HG02884 (cell line): ENCODE measurements around the gene NAGS.
"Not testable (repeated sequence)": the region's sequence is repeated elsewhere in the genome, so short reads cannot be mapped to it uniquely, and the experiment has no call there.

ENCODE experiments used
- ATAC-seq: cut with Tn5 transposase; IDR thresholded peaks from one replicate; pipeline ENCODE4 v1.9.1; 2021; ENCODE audit warnings: mild to moderate bottlenecking, moderate library complexity; ENCODE audit not compliant: unreplicated experiment

The NAGS gene

GRCh38 chr17:44006272-44006597, 1.8 kb downstream of the NAGS start:
- no peak for ATAC-seq

DNA sequence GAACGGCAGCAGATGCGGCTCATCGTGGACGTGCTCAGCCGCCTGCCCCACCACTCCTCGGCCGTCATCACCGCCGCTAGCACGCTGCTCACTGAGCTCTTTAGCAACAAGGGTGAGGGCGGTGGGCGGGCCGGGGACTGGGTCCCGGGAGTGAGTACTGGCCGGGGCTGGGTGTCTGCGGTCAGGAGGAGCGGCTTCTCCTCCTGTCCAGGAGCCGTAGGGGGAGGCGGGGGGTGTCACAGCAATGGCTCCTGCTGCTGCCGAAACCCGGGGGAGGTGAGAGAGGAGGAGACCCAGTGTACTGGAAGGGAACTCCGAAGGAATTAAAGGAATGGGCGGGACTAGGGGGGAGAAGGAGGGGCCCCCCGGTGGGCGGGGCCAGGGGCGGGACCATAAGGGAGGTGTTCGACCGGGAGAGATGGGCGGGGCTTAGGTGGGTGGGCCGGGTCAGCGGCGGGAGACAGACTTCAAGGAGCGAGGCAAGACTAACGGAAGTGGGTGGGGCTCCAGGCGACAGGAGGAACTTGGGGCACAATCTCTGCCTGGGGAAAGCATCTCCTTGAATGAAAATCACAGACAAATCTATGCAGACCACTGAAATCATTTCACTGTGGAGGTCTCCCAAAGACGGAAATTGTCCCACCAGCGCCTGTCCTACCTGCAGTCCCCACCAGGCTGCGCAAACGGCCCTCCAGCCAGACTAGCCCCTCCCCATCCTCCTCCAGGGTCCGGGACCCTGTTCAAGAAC, 2.4 kb downstream of the NAGS start:
- ATAC-seq = no peak

GRCh38 chr17:44007346-44008204, 3.2 kb downstream of the NAGS start:
- ATAC-seq = no peak

DNA sequence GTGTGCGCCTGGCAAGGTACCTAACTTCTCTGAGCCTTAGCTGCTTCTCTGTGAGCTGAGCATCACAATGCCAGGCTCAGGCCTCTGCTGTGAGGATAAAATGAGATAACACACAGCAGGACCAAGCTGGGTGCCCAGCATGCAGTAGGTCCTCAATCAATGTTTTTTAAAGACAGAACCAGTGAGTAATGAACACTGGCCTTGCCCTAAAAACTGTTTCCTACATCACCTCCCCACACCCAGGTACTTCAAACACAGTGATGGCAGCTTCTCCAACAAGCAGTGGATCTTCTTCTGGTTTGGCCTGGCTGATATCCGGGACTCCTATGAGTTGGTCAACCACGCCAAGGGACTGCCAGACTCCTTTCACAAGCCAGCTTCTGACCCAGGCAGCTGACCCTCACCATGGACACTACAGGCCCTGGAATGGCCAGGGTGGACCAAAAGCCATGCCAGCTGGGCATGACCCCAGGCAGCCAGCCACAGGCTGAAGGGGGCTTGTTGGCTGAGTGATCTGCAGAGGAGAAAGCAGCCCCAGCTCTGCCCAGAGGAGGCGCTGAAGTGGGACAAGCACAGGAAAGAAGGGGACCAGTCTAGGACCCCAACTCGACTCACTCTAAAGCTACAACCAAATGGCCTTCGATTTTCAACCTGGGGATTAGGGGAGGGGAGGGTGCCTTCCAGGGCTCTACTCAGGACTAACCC, 3.9 kb downstream of the NAGS start:
- no peak for ATAC-seq

- ATAC-seq = no peak
These were observed 6.7 kb downstream of the NAGS start for GRCh38 chr17:44010966-44011647.

GRCh38 chr17:44011876-44012275, 7.5 kb downstream of the NAGS start:
- ATAC-seq = no peak

DNA sequence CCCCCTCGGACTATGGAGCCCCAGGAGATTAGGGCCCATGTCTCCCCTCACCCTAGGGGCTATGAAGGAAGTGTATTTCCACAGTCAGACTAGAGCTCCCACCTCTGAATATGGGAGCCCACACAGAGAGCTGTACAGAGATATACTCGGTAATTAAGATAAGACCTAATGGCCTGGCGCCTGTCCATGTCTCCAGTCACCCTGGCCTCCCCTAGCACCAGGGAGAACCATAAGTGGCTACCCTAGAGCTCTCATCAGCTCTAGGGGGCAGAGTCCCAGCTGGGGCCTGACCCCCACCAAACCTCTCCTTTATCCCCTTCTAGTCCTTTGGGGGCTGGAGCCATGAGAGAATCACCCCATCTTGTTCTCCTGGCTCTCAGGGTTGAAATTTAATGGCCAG, 8.0 kb downstream of the NAGS start:
- ATAC-seq = no peak

DNA sequence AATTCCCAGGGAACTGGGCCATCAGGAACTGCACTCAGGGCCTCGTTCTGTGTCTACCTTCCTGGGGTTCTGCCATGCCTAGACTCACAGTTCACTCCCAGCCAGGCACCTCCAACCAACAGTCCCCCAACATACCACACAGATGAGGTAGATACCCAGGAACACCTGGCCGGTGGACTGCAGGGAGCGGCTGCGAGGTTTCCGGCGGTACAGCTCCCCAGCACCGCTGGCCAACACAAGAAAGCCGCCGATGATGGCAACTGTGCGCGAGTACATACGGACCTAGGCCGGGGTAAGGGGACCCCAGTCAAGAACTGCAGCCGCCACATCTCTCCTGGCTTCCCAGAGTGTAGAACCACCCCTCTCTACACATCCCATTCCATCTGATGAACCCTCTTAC, 8.5 kb downstream of the NAGS start:
- ATAC-seq = no peak

- ATAC-seq = no peak
These were observed 9.7 kb downstream of the NAGS start for GRCh38 chr17:44014133-44014436.

GRCh38 chr17:44014437-44015172, 10.2 kb downstream of the NAGS start, which contains the start of gene TMEM101:
TMEM101 (minus strand) TSS chr17:44014963; CDS start chr17:44014952, 11 bp downstream.
- peak; percentile 72 for ATAC-seq

GRCh38 chr17:44021227-44021626, 16.8 kb downstream of the NAGS start:
- not testable (repeated sequence) for ATAC-seq

DNA sequence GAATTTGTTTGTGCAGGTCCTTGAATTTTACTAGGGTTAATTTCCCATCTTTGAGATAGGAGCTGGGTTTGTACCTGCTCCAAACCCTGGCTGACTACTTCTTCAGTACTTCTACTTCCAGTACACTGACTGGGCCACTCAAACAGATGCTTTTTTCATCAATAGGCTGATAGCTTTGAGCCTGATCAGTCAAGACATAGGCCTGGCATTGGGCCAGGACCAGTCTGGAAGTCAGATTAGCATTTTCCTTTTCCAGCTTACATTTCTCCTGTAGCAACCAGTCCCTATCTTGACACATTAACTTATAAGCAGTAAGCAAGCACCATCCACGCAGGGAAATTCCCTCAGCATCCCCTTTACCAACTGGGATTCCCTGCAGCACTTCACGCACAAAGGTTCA, 17.8 kb downstream of the NAGS start:
- ATAC-seq = no peak

DNA sequence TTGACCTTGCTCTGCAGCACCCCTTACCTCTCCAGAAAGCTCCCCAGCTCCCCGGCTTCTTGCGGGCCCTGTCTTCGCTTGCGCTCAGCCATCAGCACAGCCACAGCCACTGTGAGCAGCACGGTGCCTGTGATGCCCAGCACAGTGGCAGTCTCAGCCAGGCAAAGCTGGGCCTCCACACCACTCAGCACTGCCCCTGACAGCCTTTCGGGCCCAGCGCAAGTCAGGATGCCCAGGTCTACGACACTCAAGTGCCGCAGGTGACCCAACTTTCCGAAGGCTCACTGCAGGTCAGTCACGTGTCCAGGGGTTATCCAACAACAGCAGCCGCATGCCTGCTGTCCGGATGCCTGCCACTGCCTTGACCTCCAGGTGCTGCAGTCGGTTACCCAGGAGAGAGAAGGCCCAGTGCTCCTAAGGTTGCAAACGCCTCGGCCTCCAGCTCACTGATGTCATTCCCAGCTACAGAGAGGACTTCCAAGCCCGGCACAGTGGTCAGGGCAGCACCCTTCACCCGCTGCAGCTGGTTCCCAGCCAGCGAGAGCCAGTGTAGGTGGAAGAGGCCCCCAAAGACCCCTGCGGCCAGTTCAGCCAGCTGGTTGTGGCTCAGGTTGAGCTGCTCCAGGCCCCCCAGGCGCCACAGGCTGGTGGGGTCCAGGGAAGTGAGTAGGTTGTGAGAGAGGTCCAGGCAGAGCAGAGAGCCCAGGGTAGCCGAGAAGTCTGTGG, 19.3 kb downstream of the NAGS start:
- no peak for ATAC-seq

GRCh38 chr17:44024271-44024663, 19.8 kb downstream of the NAGS start:
- no peak for ATAC-seq

DNA sequence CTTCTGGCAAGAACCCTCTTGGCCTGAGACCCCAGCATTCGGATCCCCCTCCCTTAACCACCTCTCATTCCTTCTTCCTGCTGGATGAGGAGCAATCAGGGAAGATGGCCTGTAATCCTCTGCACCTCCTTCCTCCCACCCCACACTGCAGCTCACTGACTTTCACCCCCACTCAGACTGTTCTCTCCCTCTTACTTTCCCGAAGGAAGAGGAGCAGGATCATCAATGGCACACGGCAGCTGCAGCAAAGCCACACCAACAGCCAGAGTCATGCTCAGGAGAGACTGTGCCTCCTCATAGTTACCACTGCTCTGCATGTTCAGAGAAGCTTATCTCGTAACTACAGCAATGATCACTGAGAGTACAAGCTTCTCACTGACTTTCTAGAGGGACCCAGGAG, 20.4 kb downstream of the NAGS start:
- no peak for ATAC-seq

DNA sequence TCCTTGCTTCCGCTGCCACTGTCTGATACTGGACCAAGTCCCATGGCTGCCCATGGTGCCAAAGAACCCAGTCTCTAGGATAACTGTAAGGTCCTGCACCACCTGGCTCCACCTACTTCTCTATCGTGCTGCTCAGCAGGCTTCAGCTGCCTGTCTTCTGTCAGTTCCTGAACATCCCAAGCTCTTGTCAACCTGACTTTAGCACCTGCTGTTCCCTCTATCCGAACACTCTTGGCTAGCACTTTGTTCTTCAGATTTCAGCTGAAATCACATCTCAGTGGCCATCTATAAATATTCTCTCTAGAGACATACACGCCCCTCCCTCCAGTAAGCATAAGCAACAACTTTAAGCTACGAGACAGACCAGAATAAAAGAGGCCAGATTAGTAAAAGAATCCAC, 25.3 kb downstream of the NAGS start:
- ATAC-seq = no peak

DNA sequence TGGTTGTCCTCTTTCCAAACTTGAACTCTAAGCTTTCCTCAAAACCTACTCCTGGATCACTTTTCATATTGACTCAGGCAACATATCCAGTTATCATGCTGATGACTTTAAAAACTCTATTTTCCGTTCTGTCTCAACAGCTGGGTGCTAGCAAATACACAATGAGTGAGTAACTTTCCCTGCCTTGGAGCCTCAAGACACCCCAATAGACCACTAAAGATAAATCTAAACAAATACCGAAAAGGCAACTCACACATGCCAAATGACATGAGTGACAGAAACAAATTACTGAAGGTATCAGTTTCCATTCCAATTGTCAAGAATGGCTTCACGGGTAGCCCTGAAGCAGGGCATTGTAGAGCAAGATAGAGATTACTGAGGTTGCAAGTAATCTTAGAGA, 26.1 kb downstream of the NAGS start:
- ATAC-seq = no peak

DNA sequence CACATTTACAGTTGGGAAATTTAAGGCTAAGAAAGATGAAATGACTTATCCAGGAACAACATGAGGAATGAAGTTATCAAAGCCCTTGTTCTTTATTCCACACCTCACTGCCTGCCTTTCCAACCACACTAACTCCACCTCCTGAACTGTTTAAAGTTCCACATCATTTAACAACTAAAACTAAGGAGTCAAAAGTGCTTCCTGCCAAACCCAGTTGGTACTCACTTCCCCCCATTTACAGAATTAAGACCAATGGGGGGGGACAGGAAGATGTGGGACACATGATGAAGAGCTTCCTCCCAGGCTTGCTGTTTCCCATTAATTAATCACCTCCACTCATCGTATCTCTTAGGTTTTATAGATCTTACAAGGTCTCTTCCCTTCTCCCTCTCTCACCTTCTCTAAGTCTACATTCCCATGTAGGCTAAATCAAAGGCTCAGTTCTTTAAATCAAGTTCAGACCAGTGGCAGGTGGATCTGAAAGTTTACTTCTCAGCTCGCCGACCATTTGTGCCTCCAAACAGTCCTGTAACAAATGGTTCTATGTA, 29.5 kb downstream of the NAGS start:
- no peak for ATAC-seq

GRCh38 chr17:44034688-44035087, 30.3 kb downstream of the NAGS start:
- ATAC-seq = not testable (repeated sequence)

GRCh38 chr17:44037471-44037870, 33.0 kb downstream of the NAGS start:
- no peak for ATAC-seq
